GM19023 (cell line): ENCODE data around the gene MSH3.
"Not testable (repeated sequence)": the region's sequence is repeated elsewhere in the genome, so short reads cannot be mapped to it uniquely, and the experiment has no call there.

Experiments used
- ATAC-seq: cut with Tn5 transposase; IDR thresholded peaks from one replicate; pipeline ENCODE4 v1.9.1; 2021; ENCODE audit warnings: mild to moderate bottlenecking, moderate library complexity; ENCODE audit not compliant: unreplicated experiment

MSH3 gene

GRCh38 chr5:80789319-80790016 lies 135.0 kb downstream of the MSH3 start:
- not testable (repeated sequence) for ATAC-seq

- ATAC-seq, result no peak
Measured at GRCh38 chr5:80790698-80791097, 136.2 kb downstream of the MSH3 start.

- no peak for ATAC-seq
Measured at GRCh38 chr5:80793354-80793753, 138.9 kb downstream of the MSH3 start.

- ATAC-seq, result no peak
Measured at GRCh38 chr5:80796846-80797245, 142.4 kb downstream of the MSH3 start.

GRCh38 chr5:80797428-80798024 lies 143.1 kb downstream of the MSH3 start:
- ATAC-seq, result no peak

GRCh38 chr5:80798166-80798565 lies 143.7 kb downstream of the MSH3 start:
- ATAC-seq, result no peak

- no peak for ATAC-seq
Measured at GRCh38 chr5:80798633-80799032, 144.2 kb downstream of the MSH3 start.

- ATAC-seq, result no peak
Measured at GRCh38 chr5:80799041-80799440, 144.6 kb downstream of the MSH3 start.

- no peak for ATAC-seq
Measured at GRCh38 chr5:80799573-80799972, 145.1 kb downstream of the MSH3 start.

GRCh38 chr5:80804332-80804731 lies 149.9 kb downstream of the MSH3 start:
- ATAC-seq, result no peak

- no peak for ATAC-seq
Measured at GRCh38 chr5:80805038-80805437, 150.6 kb downstream of the MSH3 start.

- ATAC-seq, result no peak
Measured at GRCh38 chr5:80806929-80807328, 152.5 kb downstream of the MSH3 start.

- ATAC-seq, result no peak
Measured at GRCh38 chr5:80809451-80809850, 155.0 kb downstream of the MSH3 start.

- no peak for ATAC-seq
Measured at GRCh38 chr5:80810425-80810824, 156.0 kb downstream of the MSH3 start.

- ATAC-seq, result no peak
Measured at GRCh38 chr5:80816590-80816989, 162.1 kb downstream of the MSH3 start.

- no peak for ATAC-seq
Measured at GRCh38 chr5:80820685-80821084, 166.2 kb downstream of the MSH3 start.

GRCh38 chr5:80822640-80823039 lies 168.2 kb downstream of the MSH3 start:
- ATAC-seq, result no peak

GRCh38 chr5:80824159-80824558 lies 169.7 kb downstream of the MSH3 start:
- ATAC-seq, result not testable (repeated sequence)

- ATAC-seq, result no peak
Measured at GRCh38 chr5:80825786-80826460, 171.5 kb downstream of the MSH3 start.

- no peak for ATAC-seq
Measured at GRCh38 chr5:80834710-80835109, 180.3 kb downstream of the MSH3 start.

- ATAC-seq, result no peak
Measured at GRCh38 chr5:80835128-80835527, 180.7 kb downstream of the MSH3 start.

- ATAC-seq, result peak; percentile 85
Measured at GRCh38 chr5:80837679-80838078, 183.2 kb downstream of the MSH3 start.
